Keratinocyte (primary cell): ENCODE results near the gene F12. TPM values are rescaled to one million over a fixed set of nuclear protein-coding genes. Genes with fewer than 3 reads are reported as not detected.
A peak's percentile ranks its signal among the peaks of the same experiment; 100 is the strongest.

ENCODE experiments used
- DNase-seq: peaks from one replicate; pipeline ENCODE4 v3.0.0-alpha.2; 2011; ENCODE audit warnings: low read depth, missing footprints, low spot score
- FAIRE-seq: peaks from 2 replicates; lab custom pipeline; 2011; peaks lifted over from hg19 to GRCh38; lab: Jason Lieb, UNC
- H2AFZ ChIP-seq: 2 replicates; pipeline ENCODE4 v1.6.0; 2012; ENCODE audit warnings: low read length, control low read depth, inconsistent platforms; ENCODE audit not compliant: control insufficient read depth
- H3K27ac ChIP-seq: 2 replicates; pipeline ENCODE4 v1.5.1; 2011; ENCODE audit warnings: low read length; ENCODE audit not compliant: control insufficient read depth, insufficient read depth
- H3K27me3 ChIP-seq: 3 replicates; pipeline ENCODE4 v1.6.0; 2011; ENCODE audit warnings: low read length; ENCODE audit not compliant: control insufficient read depth, insufficient read depth; ENCODE audit errors: extremely low read depth
- H3K36me3 ChIP-seq, 2 experiments: 2 replicates in 1 of 2; 3 replicates in 1 of 2; pipeline ENCODE4 v1.5.1; 2011; ENCODE audit warnings: low read length in 2 of 2, mild to moderate bottlenecking in 1 of 2; ENCODE audit not compliant: control insufficient read depth in 2 of 2, insufficient read depth in 2 of 2; ENCODE audit errors: extremely low read depth in 1 of 2
- H3K4me1 ChIP-seq: 3 replicates; pipeline ENCODE4 v1.5.1; 2011; ENCODE audit warnings: low read length; ENCODE audit not compliant: control insufficient read depth, insufficient read depth; ENCODE audit errors: extremely low read depth
- H3K4me2 ChIP-seq: 3 replicates; pipeline ENCODE4 v1.6.0; 2011; ENCODE audit warnings: low read depth, low read length; ENCODE audit not compliant: control insufficient read depth, insufficient read depth; ENCODE audit errors: extremely low read depth
- H3K4me3 ChIP-seq, 3 experiments: fragments of 200-600 bp in 1 of 3; sonication (generic) in 1 of 3; 2 replicates in 2 of 3; 3 replicates in 1 of 3; pipeline ENCODE4 v1.5.1; 2011 to 2016; ENCODE audit warnings: low read length in 3 of 3, mild to moderate bottlenecking in 3 of 3, control low read depth in 2 of 3, inconsistent platforms in 1 of 3, low read depth in 1 of 3, mixed read lengths in 1 of 3, mixed run types in 1 of 3, moderate library complexity in 1 of 3; ENCODE audit not compliant: control insufficient read depth in 2 of 3, insufficient read depth in 2 of 3; ENCODE audit errors: extremely low read depth in 1 of 3
- H3K79me2 ChIP-seq: 2 replicates; pipeline ENCODE4 v1.6.0; 2012; ENCODE audit warnings: low read length; ENCODE audit not compliant: control insufficient read depth, insufficient read depth
- H3K9ac ChIP-seq: 3 replicates; pipeline ENCODE4 v1.6.0; 2011; ENCODE audit warnings: low read length; ENCODE audit not compliant: control insufficient read depth, insufficient read depth; ENCODE audit errors: extremely low read depth
- H3K9me1 ChIP-seq: 3 replicates; pipeline ENCODE4 v1.6.0; 2011; ENCODE audit warnings: low read length; ENCODE audit not compliant: control insufficient read depth, insufficient read depth; ENCODE audit errors: extremely low read depth
- H3K9me3 ChIP-seq: 2 replicates; pipeline ENCODE4 v1.5.1; 2012; ENCODE audit warnings: low read depth, low read length; ENCODE audit not compliant: control insufficient read depth
- H4K20me1 ChIP-seq: 3 replicates; pipeline ENCODE4 v1.6.0; 2011; ENCODE audit warnings: low read length; ENCODE audit not compliant: control insufficient read depth, insufficient read depth; ENCODE audit errors: extremely low read depth
- CTCF ChIP-seq, 3 experiments: IDR thresholded peaks in 1 of 3; conservative IDR thresholded peaks in 1 of 3; optimal IDR thresholded peaks in 1 of 3; 2 replicates in 2 of 3; 3 replicates in 1 of 3; pipeline versions ENCODE3 to v1.5.1; 2011; ENCODE audit warnings: low read length in 3 of 3, mild to moderate bottlenecking in 3 of 3, moderate library complexity in 2 of 3, control low read depth in 1 of 3, inconsistent platforms in 1 of 3; ENCODE audit not compliant: insufficient read depth in 2 of 3; ENCODE audit errors: extremely low read depth in 1 of 3
- EZH2 ChIP-seq: IDR thresholded peaks from one replicate; pipeline ENCODE4 v1.6.1; 2012; ENCODE audit warnings: inconsistent platforms, mild to moderate bottlenecking, low read length, moderate library complexity
- dilution Hi-C: fragments of 300-500 bp; cut with MboI; formaldehyde crosslinking; loops from one replicate; pipeline ENCODE4 v1.7.0; 2020; ENCODE audit warnings: low sequenced_read_pairs; ENCODE audit not compliant: extremely low pct_ligation_motif_present
- polyA plus RNA-seq, 5 experiments: library from polyadenylated mRNA; depleted of rRNA in 3 of 5; stranded (reverse) in 3 of 5; stranded (forward) in 1 of 5; unstranded in 1 of 5; fragments of >200 nt; gene quantifications; 1 replicate in 1 of 5; 2 replicates in 3 of 5; 3 replicates in 1 of 5; pipeline versions ENCODE4 v1.2.1 to v1.2.3, GENCODE V29; 2011 to 2012; ENCODE audit warnings: missing spikeins in 2 of 5, low read depth in 1 of 5, low replicate concordance in 1 of 5

The F12 gene
- polyA plus RNA-seq, 1 donor (not counting 4 experiments of a cell fraction or from before 2014, with no cell fraction given) = 7.7 TPM

GRCh38 chr5:177448244-177448950 lies 39.0 kb upstream of the F12 start:
- dilution Hi-C loops = no loop called here
- no peak for DNase-seq
- Histone ChIP-seq H3K79me2 (no peaks in the 10 kb centered on the region), H3K4me3 (peak overlapping the region in 2 of 3 experiments; percentile 23 to 45), H3K4me1 (peaks cover 51% of the 10 kb centered on the region), H4K20me1 (no peaks in the 10 kb centered on the region), H3K9ac (no peak overlapping the region), H3K9me1 (no peaks in the 10 kb centered on the region), H3K27me3 (no peaks in the 10 kb centered on the region), H3K27ac (no peak overlapping the region), H3K9me3 (no peaks in the 10 kb centered on the region), H3K4me2 (peak overlapping the region; percentile 74), H2AFZ (no peak overlapping the region), H3K36me3 (peaks cover 0 to 2% of the 10 kb centered on the region in 2 experiments)
- TF ChIP-seq CTCF (optimal IDR thresholded peaks at IDR 0.05 in 1 of 3, IDR thresholded peaks at IDR 0.05 in 1 of 3, conservative IDR thresholded peaks at IDR 0.05 in 1 of 3; ENCODE audit: extremely low read depth in 1 of 3, insufficient read depth in 2 of 3, low read length in 3 of 3) (no peak), EZH2 (no peak)
- FAIRE-seq = no peak

- peaks cover 58% of the 10 kb centered on the region for H3K4me1 ChIP-seq
- dilution Hi-C loops = no loop called here
- H3K4me2 ChIP-seq = peak overlapping the region; percentile 74
- no peak for DNase-seq
- H3K9ac ChIP-seq = peak overlapping the region; percentile 36
- TF ChIP-seq CTCF (optimal IDR thresholded peaks at IDR 0.05 in 1 of 3, IDR thresholded peaks at IDR 0.05 in 1 of 3, conservative IDR thresholded peaks at IDR 0.05 in 1 of 3; ENCODE audit: extremely low read depth in 1 of 3, insufficient read depth in 2 of 3, low read length in 3 of 3) (no peak), EZH2 (no peak)
- no peaks in the 10 kb centered on the region for H3K79me2 ChIP-seq
- no peaks in the 10 kb centered on the region for H3K9me3 ChIP-seq
- FAIRE-seq = peak; percentile 71
- peak overlapping the region; percentile 39 for H3K27ac ChIP-seq
- peaks cover 2 to 3% of the 10 kb centered on the region in 2 experiments for H3K36me3 ChIP-seq
- H2AFZ ChIP-seq = peak overlapping the region; percentile 5
- H3K9me1 ChIP-seq = no peaks in the 10 kb centered on the region
- no peaks in the 10 kb centered on the region for H4K20me1 ChIP-seq
- H3K4me3 ChIP-seq = peak overlapping the region; percentile 23 to 45 (median 24)
- H3K27me3 ChIP-seq = no peaks in the 10 kb centered on the region
These were observed 38.4 kb upstream of the F12 start for GRCh38 chr5:177447611-177448243.
